ENCODE measurements around the gene KRT83.

Gene KRT83

DNA sequence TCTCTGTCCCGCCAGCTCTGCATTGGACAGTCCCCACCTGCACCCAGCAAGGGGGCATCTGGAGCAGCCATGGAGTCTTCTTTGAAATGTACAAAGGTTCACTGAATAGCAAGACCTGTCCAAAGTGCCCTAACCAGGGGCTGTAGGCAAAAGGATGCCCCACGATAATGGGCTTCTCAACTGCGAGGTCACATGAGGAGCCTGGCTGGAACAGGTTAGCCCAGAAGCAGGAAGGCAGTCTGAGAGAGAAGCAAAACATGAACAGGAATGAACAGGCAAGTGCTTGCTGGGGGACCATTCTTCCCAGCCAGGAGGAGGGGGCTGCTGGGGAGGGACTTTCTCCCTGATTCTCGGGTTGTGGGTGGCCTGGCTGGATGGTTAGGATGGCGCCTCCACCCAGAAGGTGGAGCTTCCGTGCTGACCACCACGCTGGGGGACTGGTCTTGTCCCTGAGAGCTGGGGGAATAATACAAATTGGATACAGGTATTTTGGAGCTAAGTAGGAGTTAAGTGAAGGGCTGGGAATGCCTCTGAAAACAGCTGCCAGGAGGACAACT lies 39.0 kb upstream of the KRT83 start:
- TF ChIP-seq, protein P1, sequence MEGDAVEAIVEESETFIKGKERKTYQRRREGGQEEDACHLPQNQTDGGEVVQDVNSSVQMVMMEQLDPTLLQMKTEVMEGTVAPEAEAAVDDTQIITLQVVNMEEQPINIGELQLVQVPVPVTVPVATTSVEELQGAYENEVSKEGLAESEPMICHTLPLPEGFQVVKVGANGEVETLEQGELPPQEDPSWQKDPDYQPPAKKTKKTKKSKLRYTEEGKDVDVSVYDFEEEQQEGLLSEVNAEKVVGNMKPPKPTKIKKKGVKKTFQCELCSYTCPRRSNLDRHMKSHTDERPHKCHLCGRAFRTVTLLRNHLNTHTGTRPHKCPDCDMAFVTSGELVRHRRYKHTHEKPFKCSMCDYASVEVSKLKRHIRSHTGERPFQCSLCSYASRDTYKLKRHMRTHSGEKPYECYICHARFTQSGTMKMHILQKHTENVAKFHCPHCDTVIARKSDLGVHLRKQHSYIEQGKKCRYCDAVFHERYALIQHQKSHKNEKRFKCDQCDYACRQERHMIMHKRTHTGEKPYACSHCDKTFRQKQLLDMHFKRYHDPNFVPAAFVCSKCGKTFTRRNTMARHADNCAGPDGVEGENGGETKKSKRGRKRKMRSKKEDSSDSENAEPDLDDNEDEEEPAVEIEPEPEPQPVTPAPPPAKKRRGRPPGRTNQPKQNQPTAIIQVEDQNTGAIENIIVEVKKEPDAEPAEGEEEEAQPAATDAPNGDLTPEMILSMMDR (IDR thresholded peaks at IDR 0.05; ENCODE audit: control insufficient read depth, extremely low read depth, insufficient read depth), result no peak
- no peak overlapping the region for H3K4me3 ChIP-seq (ENCODE audit: low read depth, low read length)
- DNase-seq (ENCODE audit: low read depth), result no peak

- TF ChIP-seq, protein P1 (IDR thresholded peaks at IDR 0.05; ENCODE audit: control insufficient read depth, extremely low read depth, insufficient read depth), result no peak
- no peak overlapping the region for H3K4me3 ChIP-seq (ENCODE audit: low read depth, low read length)
- no peak for DNase-seq (ENCODE audit: low read depth)
These were observed 38.4 kb upstream of the KRT83 start for GRCh38 chr12:52359621-52360061.

DNA sequence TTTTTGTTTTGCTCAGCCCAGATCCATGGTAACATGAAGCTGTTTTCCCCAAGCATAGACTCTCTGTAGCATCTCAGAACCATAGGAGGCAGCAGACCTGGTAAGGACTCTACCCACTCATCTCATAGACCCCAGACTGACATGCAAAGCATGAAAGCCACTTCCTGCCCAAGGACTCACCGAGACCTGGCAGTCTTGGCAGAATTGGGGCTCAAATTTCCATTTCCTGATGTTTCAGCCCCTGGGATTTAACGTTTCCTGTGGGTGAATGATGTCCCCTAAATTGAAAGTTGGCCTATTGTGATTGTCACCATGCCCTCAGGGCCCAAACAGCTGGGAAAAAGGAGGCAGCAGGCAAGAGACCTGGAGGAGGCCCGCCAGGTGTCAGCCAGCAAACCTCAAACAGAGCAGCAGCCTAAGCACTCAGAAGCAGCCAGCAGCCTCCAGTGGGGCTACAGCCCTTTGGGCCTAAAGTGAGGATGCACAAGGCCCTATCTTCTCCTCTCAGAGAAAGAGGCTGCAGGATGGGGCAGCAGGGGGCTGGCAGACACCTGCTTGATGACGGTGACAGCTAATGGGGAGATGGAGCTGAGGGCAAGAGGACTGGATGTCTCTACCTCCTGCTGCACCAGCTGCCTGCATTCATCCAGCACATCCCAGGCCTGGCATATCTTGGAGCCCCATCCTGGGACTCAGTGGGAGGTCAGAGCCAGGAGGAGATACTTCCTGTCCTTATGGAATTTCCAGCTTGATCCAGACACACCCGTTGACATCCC lies 37.6 kb upstream of the KRT83 start:
- TF ChIP-seq, protein P1 (IDR thresholded peaks at IDR 0.05; ENCODE audit: control insufficient read depth, extremely low read depth, insufficient read depth), result no peak
- no peak for DNase-seq (ENCODE audit: low read depth)
- no peak overlapping the region for H3K4me3 ChIP-seq (ENCODE audit: low read depth, low read length)

DNA sequence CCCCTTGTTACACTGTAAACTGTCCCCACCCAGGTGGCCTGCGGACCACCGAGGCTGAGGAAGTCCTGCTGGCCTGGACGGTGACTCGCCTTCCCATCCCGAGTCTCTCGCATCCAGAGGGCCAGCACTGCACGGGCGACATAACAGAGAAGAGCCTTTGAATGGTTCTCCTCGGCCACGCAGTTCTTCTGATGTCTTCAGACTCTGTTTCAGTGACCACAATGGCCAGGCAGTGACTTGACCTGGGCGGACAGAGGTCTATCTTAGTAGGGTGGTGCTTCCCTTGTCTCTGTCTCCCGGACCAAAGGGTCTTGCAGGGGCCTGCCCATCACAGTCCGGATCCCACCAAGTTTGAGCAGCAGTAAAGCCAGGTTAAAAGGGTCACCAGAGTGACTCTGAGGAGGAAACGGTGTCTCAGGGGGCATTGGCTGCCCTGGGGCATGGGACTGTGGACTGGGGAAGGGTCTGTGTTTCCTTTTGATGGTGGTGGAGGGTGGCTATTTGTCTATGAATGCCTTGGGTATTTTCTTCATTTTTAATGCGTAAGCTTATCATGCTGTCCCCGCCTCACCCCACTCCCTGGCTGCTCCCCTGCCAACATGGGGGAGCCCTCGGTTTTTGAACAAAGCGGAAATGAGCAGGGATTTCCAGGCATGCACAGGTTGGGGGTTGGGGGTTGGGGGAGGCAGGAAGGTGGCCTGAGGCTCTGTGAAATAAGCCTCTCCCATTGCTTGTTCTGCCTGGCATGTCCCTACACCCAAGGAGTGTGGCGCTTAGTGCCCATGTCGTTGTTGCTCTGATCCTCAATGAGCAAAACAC lies 35.8 kb upstream of the KRT83 start:
- TF ChIP-seq, protein P1 (IDR thresholded peaks at IDR 0.05; ENCODE audit: control insufficient read depth, extremely low read depth, insufficient read depth), result no peak

DNA sequence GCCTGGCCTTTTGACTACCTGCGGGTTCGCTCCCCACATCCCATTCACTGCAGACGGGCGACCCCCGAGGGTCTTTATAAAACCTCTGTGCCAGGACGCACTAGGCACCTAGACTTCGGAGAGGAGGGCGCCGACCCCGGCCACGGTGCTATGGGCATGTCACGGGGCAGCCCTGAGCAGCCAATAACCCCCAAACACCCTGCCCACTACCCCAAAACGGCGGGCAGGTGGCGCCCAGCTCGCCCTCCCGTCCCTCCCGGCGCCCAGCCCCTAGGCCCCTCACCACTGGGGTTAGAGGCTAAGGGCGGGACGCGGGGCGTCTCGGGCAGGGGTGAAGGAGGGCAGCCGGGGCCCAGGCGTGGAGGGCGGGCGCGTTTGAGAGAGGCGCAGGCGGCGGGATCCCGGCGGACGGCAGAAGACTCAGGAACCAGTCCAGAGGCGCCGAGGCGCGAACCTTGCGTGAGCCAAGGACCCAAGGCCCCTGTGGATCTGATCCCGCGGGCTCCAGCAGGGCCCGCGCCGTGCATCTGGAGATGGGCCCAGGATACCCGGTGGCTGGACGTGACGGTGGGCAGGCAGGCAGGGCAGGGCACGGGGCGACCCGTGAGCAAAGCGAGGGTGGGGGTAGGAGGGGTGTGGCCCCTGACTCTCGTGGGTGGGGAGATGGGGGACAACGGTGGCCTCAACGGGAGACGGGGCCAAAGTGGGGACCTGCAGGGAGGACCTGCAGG lies 35.0 kb upstream of the KRT83 start:
- TF ChIP-seq, protein P1 (IDR thresholded peaks at IDR 0.05; ENCODE audit: control insufficient read depth, extremely low read depth, insufficient read depth), result no peak
- H3K4me3 ChIP-seq (ENCODE audit: low read depth, low read length), result no peak overlapping the region
- DNase-seq (ENCODE audit: low read depth), result no peak

More for the DNA sequence above, 35.8 kb upstream of the KRT83 start:
- H3K4me3 ChIP-seq (ENCODE audit: low read depth, low read length), result no peak overlapping the region
- DNase-seq (ENCODE audit: low read depth), result no peak

DNA sequence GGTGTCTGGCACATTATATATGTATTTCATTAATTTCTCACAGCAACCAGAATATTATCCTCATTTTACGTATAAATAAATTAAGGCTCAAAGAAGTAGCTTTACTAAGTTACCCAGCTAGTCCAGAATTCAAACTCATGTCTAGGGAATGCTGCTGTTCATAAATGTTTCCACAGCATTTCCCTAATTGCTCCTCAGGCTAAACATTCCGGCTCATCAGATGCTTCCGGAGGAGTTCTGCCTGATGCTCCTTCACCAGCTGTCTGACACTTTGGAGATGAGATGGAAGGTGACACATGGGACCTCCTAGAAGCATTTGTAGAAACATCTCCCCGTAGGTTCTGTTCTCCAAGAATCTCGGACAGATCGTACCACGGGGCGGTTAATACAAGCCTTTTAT lies 34.0 kb upstream of the KRT83 start:
- TF ChIP-seq, protein P1 (IDR thresholded peaks at IDR 0.05; ENCODE audit: control insufficient read depth, extremely low read depth, insufficient read depth), result no peak
- no peak overlapping the region for H3K4me3 ChIP-seq (ENCODE audit: low read depth, low read length)
- no peak for DNase-seq (ENCODE audit: low read depth)
